ENCODE data around the gene OLFML3. TPM values are rescaled to one million over a fixed set of nuclear protein-coding genes. Genes with fewer than 3 reads are reported as not detected.

OLFML3 gene
- total and polyA plus RNA-seq, 2 of the 8 experiments (the other 6 are each of a cell fraction or from before 2014, with no cell fraction given), result 56.0 to 72.3 TPM

DNA sequence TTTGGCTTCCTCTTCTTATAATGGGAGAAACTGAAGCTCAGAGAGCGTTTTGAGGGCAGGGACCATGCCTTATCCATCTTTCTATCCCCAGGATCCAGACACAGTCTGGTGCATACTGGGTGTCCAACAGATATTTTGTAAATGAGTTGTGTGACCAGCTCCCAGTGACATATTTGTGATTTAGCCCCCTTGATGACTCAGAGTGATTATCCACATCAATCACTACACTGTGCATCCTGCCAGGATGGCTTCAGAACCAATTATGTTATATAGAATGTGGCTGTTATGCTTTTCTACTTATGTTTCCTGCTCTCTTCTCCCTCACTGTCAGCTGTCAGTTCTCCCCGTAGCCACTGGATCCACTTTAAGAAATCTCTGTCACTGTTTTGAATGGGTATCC, 11.3 kb downstream of the OLFML3 start:
- POLR2A ChIA-PET (ENCODE audit: partially characterized antibody), result no interaction called here
- no peak for TF ChIP-seq CEBPB (IDR thresholded peaks at IDR 0.05; ENCODE audit: low read depth, low read length)
- no peak for TF ChIP-seq CBX8 (IDR thresholded peaks at IDR 0.05; ENCODE audit: borderline replicate concordance, low read depth, low read length)
- no peak for TF ChIP-seq BCL11A (IDR thresholded peaks at IDR 0.05; ENCODE audit: low read depth in 2 of 2, low read length in 2 of 2)
- TF ChIP-seq SP4 (IDR thresholded peaks at IDR 0.05; ENCODE audit: low read length), result no peak
- TF ChIP-seq, protein P1, sequence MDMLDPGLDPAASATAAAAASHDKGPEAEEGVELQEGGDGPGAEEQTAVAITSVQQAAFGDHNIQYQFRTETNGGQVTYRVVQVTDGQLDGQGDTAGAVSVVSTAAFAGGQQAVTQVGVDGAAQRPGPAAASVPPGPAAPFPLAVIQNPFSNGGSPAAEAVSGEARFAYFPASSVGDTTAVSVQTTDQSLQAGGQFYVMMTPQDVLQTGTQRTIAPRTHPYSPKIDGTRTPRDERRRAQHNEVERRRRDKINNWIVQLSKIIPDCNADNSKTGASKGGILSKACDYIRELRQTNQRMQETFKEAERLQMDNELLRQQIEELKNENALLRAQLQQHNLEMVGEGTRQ (IDR thresholded peaks at IDR 0.05; ENCODE audit: low read length), result no peak
- TF ChIP-seq EP300 (IDR thresholded peaks at IDR 0.05; ENCODE audit: borderline replicate concordance in 1 of 2, low read depth in 2 of 2, low read length in 2 of 2), result no peak
- no peak for TF ChIP-seq NRF1 (IDR thresholded peaks at IDR 0.05; ENCODE audit: low read depth, low read length)
- TF ChIP-seq POLR2AphosphoS5 (IDR thresholded peaks at IDR 0.05; ENCODE audit: low read depth, low read length), result no peak
- TF ChIP-seq POLR2A (IDR thresholded peaks at IDR 0.05; ENCODE audit: control extremely low read depth in 1 of 2, low read depth in 2 of 2, low read length in 2 of 2), result no peak
- TF ChIP-seq SIX5 (IDR thresholded peaks at IDR 0.05; ENCODE audit: low read depth, low read length), result no peak
- no peak for TF ChIP-seq KDM4A (IDR thresholded peaks at IDR 0.05; ENCODE audit: low read depth, low read length, severe bottlenecking)
- TF ChIP-seq POU5F1 (IDR thresholded peaks at IDR 0.05; ENCODE audit: low read depth, low read length), result no peak
- no peak for TF ChIP-seq FOSL1 (IDR thresholded peaks at IDR 0.05; ENCODE audit: insufficient read depth, low read depth, low read length)
- TF ChIP-seq, protein P2, sequence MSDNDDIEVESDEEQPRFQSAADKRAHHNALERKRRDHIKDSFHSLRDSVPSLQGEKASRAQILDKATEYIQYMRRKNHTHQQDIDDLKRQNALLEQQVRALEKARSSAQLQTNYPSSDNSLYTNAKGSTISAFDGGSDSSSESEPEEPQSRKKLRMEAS (IDR thresholded peaks at IDR 0.05), result no peak

More for the DNA sequence above, 11.3 kb downstream of the OLFML3 start:
- Histone ChIP-seq H2BK120ac (replicated peaks; ENCODE audit: low read depth, low read length) (no peak overlapping the region), H3K36me3 (ENCODE audit: control insufficient read depth in 2 of 4, insufficient read depth in 4 of 4, low read length in 3 of 4) (no peaks in the 10 kb centered on the region), H2AFZ (ENCODE audit: low read length) (no peak overlapping the region), H3K27me3 (replicated peaks in 1 of 4; ENCODE audit: control insufficient read depth in 3 of 4, extremely low read depth in 1 of 4, insufficient read depth in 3 of 4, low read length in 3 of 4) (peaks cover 0 to 3% (median 0%) of the 10 kb centered on the region in 4 experiments; a peak in 1 of 7 replicates), H3K79me1 (ENCODE audit: low read depth, low read length) (no peaks in the 10 kb centered on the region), H3K14ac (ENCODE audit: insufficient read length) (no peak overlapping the region), H3K18ac (ENCODE audit: extremely low read depth, low read length) (no peak overlapping the region), H2BK12ac (ENCODE audit: low read depth, low read length) (no peak overlapping the region), H4K5ac (ENCODE audit: insufficient read length, low read depth, low read length) (no peak overlapping the region), H3K4me3 (ENCODE audit: extremely low read depth in 1 of 4, insufficient read depth in 2 of 4, low read depth in 3 of 4, low read length in 4 of 4) (no peak overlapping the region), H2BK20ac (ENCODE audit: low read length) (no peak overlapping the region), H4K20me1 (replicated peaks in 1 of 2; ENCODE audit: control insufficient read depth in 1 of 2, insufficient read depth in 2 of 2, low read length in 2 of 2) (no peaks in the 10 kb centered on the region), H3K9ac (replicated peaks in 1 of 4; ENCODE audit: extremely low read depth in 1 of 4, low read depth in 3 of 4, low read length in 3 of 4) (no peak overlapping the region), H3K4ac (replicated peaks; ENCODE audit: insufficient read length, low read depth, low read length) (no peak overlapping the region), H3K4me1 (replicated peaks in 1 of 4; ENCODE audit: control insufficient read depth in 3 of 4, insufficient read depth in 4 of 4, low read length in 3 of 4) (no peaks in the 10 kb centered on the region; a peak in 1 of 7 replicates), H2AK5ac (ENCODE audit: low read depth, low read length) (no peak overlapping the region), H4K8ac (ENCODE audit: extremely low read depth, insufficient read depth, low read length) (no peak overlapping the region), H3K23me2 (ENCODE audit: low read depth, low read length) (no peaks in the 10 kb centered on the region), H2BK5ac (ENCODE audit: low read depth, low read length) (no peak overlapping the region), H3K56ac (replicated peaks; ENCODE audit: insufficient read length, low read depth, low read length) (no peak overlapping the region), H3K9me3 (ENCODE audit: insufficient read depth in 2 of 2, low read depth in 1 of 2, low read length in 1 of 2) (peaks cover 4 to 8% of the 10 kb centered on the region in 2 experiments), H3K27ac (ENCODE audit: low read depth, low read length) (no peak overlapping the region), H4K91ac (replicated peaks; ENCODE audit: insufficient read length, low read length) (no peak overlapping the region), H3K4me2 (ENCODE audit: insufficient read depth in 1 of 2, low read depth in 2 of 2, low read length in 2 of 2) (no peak overlapping the region), H3K79me2 (ENCODE audit: control insufficient read depth in 1 of 2, insufficient read depth in 2 of 2, low read length in 2 of 2) (no peaks in the 10 kb centered on the region), H2BK15ac (ENCODE audit: low read length) (no peak overlapping the region), H3K23ac (ENCODE audit: insufficient read length) (no peak overlapping the region)
- FAIRE-seq, result no peak
- WGBS, 2 experiments (ENCODE audit: extremely low coverage in 1 of 2, insufficient coverage in 1 of 2, insufficient read length in 1 of 2, insufficient replicate concordance in 2 of 2, low coverage in 1 of 2, low lambda C conversion rate in 2 of 2, missing lambda C conversion rate in 1 of 2), result 64% methylated on average over 2 of the region's 2 CpGs; no CpG with 5 or more reads in 1 of the 2 experiments
- CTCF ChIA-PET (ENCODE audit: partially characterized antibody), result interaction anchor here (0.7 to 1.7 kb wide), 3 partner anchors 11 to 30 kb away, joined by 3 to 5 read pairs (median 3); partner anchors contain the start of gene OLFML3
- no peak for DNase-seq (ENCODE audit: low read depth in 1 of 2, low spot score in 2 of 2)

All from H1 (cell line).